ENCODE results near the gene TMED1. TPM values are rescaled to one million over a fixed set of nuclear protein-coding genes. Genes with fewer than 3 reads are reported as not detected.

Gene TMED1
- total and polyA plus RNA-seq, 2 of the 8 experiments (the other 6 are each of a cell fraction or from before 2014, with no cell fraction given) = 26.9 to 31.9 TPM

DNA sequence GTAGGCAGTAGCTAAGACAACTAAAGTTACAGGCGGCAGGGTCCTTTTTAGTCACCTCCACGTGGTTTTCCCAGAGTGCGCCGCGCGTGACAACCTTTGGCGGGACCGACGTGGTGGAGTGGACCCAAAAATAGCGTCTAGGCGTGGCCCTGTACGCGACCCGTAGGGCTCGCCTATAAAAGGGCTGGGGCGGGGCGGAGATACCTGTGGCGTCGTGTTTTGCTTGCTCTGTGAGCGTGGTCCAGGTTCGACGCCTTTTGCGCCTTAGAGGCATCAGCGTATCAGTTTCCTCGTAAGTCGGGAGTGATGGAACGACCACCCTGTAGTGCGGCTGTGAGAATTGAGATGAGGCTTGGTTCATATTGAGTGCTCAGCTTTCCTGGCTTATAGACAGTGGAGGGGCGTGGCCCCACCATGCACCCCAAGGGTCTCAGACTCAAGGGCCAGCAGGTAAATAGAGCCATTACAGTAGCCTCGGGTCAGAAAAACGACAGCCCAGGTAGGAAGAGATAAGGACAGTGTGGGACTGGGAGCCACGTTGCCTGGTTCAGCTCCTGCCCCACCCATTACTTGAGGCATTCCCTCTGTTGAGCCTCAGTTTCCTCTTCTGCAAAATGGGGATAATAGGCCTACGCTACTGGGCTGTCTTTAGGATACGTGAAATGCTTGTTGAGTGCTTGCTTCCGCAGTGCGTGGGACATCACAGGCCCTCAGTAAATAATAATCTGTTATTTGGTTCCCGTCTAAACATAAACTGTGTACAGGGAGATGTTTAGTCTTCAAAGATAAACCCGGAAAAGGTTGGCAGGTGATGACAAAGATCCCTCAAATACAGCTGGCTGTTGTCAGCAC, 693 bp upstream of the TMED1 start (continued):
- TF ChIP-seq, protein P1, sequence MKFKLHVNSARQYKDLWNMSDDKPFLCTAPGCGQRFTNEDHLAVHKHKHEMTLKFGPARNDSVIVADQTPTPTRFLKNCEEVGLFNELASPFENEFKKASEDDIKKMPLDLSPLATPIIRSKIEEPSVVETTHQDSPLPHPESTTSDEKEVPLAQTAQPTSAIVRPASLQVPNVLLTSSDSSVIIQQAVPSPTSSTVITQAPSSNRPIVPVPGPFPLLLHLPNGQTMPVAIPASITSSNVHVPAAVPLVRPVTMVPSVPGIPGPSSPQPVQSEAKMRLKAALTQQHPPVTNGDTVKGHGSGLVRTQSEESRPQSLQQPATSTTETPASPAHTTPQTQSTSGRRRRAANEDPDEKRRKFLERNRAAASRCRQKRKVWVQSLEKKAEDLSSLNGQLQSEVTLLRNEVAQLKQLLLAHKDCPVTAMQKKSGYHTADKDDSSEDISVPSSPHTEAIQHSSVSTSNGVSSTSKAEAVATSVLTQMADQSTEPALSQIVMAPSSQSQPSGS (IDR thresholded peaks at IDR 0.05; ENCODE audit: low read length) = peak; percentile 51; the same call in 1 of the 2 replicates
- TF ChIP-seq JUND (IDR thresholded peaks at IDR 0.05; ENCODE audit: low read length) (no peak), SAP30 (IDR thresholded peaks at IDR 0.05; ENCODE audit: insufficient read depth, insufficient replicate concordance, low read length) (no peak), TBP (IDR thresholded peaks at IDR 0.05; ENCODE audit: low read depth, low read length) (no peak; the same call in none of the 2 replicates), BCL11A (IDR thresholded peaks at IDR 0.05; ENCODE audit: low read depth in 2 of 2, low read length in 2 of 2) (no peak), ZNF274 (IDR thresholded peaks at IDR 0.05; ENCODE audit: borderline replicate concordance, extremely low read depth, low read length) (no peak), ASH2L (IDR thresholded peaks at IDR 0.05; ENCODE audit: low read length) (no peak), SIN3A (conservative IDR thresholded peaks at IDR 0.05 in 1 of 2, IDR thresholded peaks at IDR 0.05 in 1 of 2; ENCODE audit: low read depth in 1 of 2, low read length in 2 of 2) (0 out of 4 replicates have a peak, but pooled peaks of 1 of the 2 experiments have one; percentile 27), JUN (IDR thresholded peaks at IDR 0.05; ENCODE audit: low read depth, low read length) (no peak), BACH1 (IDR thresholded peaks at IDR 0.05; ENCODE audit: low read length) (peak; percentile 69; the same call in 1 of the 2 replicates), POLR2A (IDR thresholded peaks at IDR 0.05; ENCODE audit: control extremely low read depth in 1 of 2, low read depth in 2 of 2, low read length in 2 of 2) (no peak)
- TF ChIP-seq, protein P2, sequence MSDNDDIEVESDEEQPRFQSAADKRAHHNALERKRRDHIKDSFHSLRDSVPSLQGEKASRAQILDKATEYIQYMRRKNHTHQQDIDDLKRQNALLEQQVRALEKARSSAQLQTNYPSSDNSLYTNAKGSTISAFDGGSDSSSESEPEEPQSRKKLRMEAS (IDR thresholded peaks at IDR 0.05) = peak; percentile 99
